Uterus (tissue), 4 donors: ENCODE measurements around the gene ADAMTS14. TPM values are rescaled to one million over a fixed set of nuclear protein-coding genes. Genes with fewer than 3 reads are reported as not detected.

ENCODE experiments used
- DNase-seq, 2 donors: peaks; one replicate each; pipeline ENCODE4 v3.0.0-alpha.2; 2019 to 2020
- H3K27ac ChIP-seq, 2 donors: fragments of 200-600 bp; sonication (generic); 1 replicate in 1 of 2; 2 replicates in 1 of 2; pipeline ENCODE4 v1.5.1; 2016 to 2018
- H3K27me3 ChIP-seq, 2 donors: fragments of 200-600 bp; sonication (generic); one replicate each; pipeline ENCODE4 v1.5.1; 2018 to 2019; ENCODE audit warnings: control low read depth in 1 of 2
- H3K36me3 ChIP-seq, 2 donors: fragments of 200-600 bp; sonication (generic); one replicate each; pipeline ENCODE4 v1.5.1; 2019; ENCODE audit warnings: control low read depth in 1 of 2
- H3K4me1 ChIP-seq, 2 donors: fragments of 200-600 bp; sonication (generic); one replicate each; pipeline ENCODE4 v1.5.1; 2018 to 2019; ENCODE audit warnings: control low read depth in 1 of 2
- H3K4me3 ChIP-seq, 2 donors: fragments of 200-600 bp; sonication (generic); 1 replicate in 1 of 2; 2 replicates in 1 of 2; pipeline ENCODE4 v1.5.1; 2018 to 2019; ENCODE audit warnings: mild to moderate bottlenecking in 1 of 2
- H3K9me3 ChIP-seq, 2 donors: fragments of 200-600 bp; sonication (generic); one replicate each; pipeline ENCODE4 v1.5.1; 2019; ENCODE audit warnings: control low read depth in 1 of 2
- POLR2A ChIP-seq, 2 donors: fragments of 450-650 bp; IDR thresholded peaks; one replicate each; pipeline ENCODE4 v1.6.1; 2016; ENCODE audit warnings: antibody characterized with exemption in 2 of 2, mild to moderate bottlenecking in 1 of 2, moderate library complexity in 1 of 2
- intact Hi-C: fragments of 100-400 bp; cut with DNase I; formaldehyde crosslinking; loops from one replicate; pipeline ENCODE4 v1.15.1; 2023; ENCODE audit warnings: low total_unique reads
- total RNA-seq, 4 donors: library from RNA; depleted of rRNA in 3 of 4; stranded (reverse); fragments of >200 nt in 3 of 4; gene quantifications; one replicate each; pipeline versions ENCODE4 v1.1.0 to v1.2.4, GENCODE V29; 2014 to 2023
- TF ChIP-seq, protein P1 (sequence below), 4 experiments: fragments of 200-600 bp in 2 of 4; fragments of 450-650 bp in 2 of 4; sonication (generic) in 2 of 4; IDR thresholded peaks; one replicate each; pipeline ENCODE4 v1.5.1; 2016 to 2019; ENCODE audit warnings: antibody characterized with exemption in 4 of 4, mild to moderate bottlenecking in 2 of 4, moderate library complexity in 1 of 4
- donor health status: DM: yes; HTN: yes; CAD: no.

ADAMTS14 gene
- total RNA-seq, 4 donors from 2014 or later: 0.18 to 3.7 TPM; not detected in 2

DNA sequence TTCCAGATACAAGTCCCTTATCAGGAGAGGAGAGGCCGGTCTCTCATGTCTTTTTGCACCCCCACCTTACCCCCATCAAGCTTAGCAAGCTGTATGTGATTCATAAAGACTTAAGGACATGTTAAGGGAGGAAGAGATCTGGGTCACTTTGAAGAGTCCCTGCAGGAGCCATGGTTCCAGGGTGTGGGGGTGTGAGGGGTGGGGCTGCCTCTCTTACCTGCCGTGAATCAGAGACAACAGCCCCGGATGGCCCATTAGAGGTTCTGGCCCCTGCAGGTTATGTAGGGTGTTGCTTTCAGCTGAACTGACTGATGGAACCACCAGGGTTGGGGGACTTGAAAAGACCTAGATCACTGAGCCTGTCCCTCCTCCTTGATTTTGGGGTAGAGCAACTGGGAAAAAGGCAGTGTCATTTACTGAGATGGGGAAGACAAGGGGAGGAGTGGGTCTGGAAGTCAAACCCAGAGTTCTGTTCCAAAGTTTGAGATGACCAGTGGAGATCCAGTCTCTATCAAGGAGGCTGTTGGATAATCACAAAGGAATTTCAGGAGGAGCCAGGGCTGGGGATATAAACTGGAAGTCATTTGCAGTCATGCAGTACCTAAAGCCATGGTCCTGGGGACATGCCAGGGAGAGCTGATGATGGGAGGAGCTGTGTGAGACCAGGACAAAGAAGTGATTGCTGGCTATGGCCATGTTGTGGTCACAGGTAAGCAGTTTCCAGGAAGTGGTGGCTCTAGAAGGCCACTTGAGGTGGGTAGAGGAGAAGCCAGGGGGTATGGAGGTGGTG lies 23.1 kb downstream of the ADAMTS14 start:
- Histone ChIP-seq H3K36me3 (no peaks in the 10 kb centered on the region), H3K9me3 (no peaks in the 10 kb centered on the region), H3K4me3 (no peak overlapping the region), H3K27ac (no peak overlapping the region), H3K4me1 (no peaks in the 10 kb centered on the region), H3K27me3 (no peaks in the 10 kb centered on the region)
- no peak for DNase-seq
- TF ChIP-seq POLR2A (IDR thresholded peaks at IDR 0.05): no peak
- TF ChIP-seq, protein P1, sequence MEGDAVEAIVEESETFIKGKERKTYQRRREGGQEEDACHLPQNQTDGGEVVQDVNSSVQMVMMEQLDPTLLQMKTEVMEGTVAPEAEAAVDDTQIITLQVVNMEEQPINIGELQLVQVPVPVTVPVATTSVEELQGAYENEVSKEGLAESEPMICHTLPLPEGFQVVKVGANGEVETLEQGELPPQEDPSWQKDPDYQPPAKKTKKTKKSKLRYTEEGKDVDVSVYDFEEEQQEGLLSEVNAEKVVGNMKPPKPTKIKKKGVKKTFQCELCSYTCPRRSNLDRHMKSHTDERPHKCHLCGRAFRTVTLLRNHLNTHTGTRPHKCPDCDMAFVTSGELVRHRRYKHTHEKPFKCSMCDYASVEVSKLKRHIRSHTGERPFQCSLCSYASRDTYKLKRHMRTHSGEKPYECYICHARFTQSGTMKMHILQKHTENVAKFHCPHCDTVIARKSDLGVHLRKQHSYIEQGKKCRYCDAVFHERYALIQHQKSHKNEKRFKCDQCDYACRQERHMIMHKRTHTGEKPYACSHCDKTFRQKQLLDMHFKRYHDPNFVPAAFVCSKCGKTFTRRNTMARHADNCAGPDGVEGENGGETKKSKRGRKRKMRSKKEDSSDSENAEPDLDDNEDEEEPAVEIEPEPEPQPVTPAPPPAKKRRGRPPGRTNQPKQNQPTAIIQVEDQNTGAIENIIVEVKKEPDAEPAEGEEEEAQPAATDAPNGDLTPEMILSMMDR (IDR thresholded peaks at IDR 0.05): no peak
- intact Hi-C loops: no loop called here

DNA sequence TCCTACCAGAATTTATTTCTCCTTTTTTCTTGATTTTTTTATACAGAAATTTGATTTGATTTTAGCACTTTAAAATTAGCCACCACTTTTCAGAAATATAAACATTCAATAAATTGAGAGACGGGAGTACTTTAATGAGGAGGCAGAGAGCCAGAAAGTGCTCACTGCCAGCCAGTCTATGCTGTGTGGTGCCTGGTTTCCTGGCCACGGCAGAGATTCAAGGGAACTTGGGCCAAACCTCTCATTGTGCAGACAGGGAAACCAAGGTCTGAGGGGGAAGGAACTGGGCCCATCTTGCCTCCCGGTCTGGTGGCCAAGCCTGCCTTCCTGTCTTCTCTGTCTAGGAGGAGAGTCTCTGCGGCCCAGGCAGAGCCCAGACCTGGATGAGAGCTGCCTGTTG lies 25.9 kb downstream of the ADAMTS14 start:
- no peaks in the 10 kb centered on the region for H3K9me3 ChIP-seq
- no peaks in the 10 kb centered on the region for H3K36me3 ChIP-seq
- no peak for DNase-seq
- no peak overlapping the region for H3K4me3 ChIP-seq
- intact Hi-C loops: no loop called here
- no peak for TF ChIP-seq POLR2A (IDR thresholded peaks at IDR 0.05)
- TF ChIP-seq, protein P1 (IDR thresholded peaks at IDR 0.05): no peak
- H3K27me3 ChIP-seq: no peaks in the 10 kb centered on the region
- H3K4me1 ChIP-seq: no peaks in the 10 kb centered on the region
- H3K27ac ChIP-seq: no peak overlapping the region

DNA sequence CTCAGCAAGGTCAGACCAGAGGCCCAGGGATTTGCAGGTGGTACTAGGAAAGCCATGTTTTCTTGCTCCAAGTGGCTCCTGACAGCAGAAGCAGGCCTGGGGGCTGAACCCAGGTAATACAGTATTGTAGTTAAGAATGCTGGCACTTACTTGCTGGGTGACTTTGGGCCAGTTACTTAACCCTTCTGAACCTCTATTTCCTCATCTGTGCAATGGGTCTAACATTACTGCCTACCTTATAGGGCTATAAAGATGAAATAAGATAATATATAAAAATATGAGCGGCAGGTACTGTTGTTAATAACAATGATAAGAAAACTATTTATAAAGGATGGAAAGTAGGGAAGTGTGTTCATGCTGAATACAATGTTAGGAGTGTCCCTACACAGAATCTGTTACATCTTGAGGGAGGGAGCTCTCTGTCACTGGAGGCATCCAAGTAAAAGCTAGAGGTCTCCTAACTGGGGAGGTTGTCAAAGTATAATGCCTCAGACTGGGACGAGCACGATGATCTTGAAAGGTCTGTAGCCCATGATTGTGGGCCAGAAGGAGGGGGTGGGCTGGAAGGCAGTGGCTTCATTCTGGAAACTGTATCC lies 26.9 kb downstream of the ADAMTS14 start:
- no peaks in the 10 kb centered on the region for H3K36me3 ChIP-seq
- H3K27ac ChIP-seq: no peak overlapping the region

DNA sequence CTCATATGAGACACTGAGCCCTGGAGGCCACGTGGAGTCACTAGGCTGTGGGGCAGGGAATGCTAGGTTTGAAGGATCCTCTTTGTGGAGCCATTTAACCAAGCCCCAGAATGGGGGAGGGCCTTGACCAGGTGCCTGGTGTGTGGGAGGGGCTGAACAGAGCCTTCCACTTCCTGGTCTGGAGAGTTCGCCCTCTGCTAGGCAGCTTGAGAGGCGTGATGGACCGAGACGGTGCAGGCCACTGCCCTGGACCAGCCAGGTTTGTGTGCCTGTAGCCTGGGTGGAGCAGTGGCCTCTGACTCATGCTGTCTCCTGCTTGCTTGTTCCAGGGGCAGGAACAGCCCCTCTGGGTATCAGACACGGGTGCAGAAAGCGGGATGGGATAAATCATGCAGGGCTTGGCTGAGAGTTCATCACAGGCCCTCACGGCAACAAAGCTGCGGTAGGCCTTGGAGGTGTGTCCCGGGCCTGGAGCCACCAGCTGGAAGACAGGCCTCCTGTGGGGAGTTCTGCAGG lies 27.4 kb downstream of the ADAMTS14 start:
- H3K27ac ChIP-seq: no peak overlapping the region
- H3K4me1 ChIP-seq: no peaks in the 10 kb centered on the region
- intact Hi-C loops: no loop called here
- no peaks in the 10 kb centered on the region for H3K9me3 ChIP-seq
- H3K27me3 ChIP-seq: no peaks in the 10 kb centered on the region
- H3K36me3 ChIP-seq: no peaks in the 10 kb centered on the region
- no peak for DNase-seq
- H3K4me3 ChIP-seq: no peak overlapping the region
- TF ChIP-seq, protein P1 (IDR thresholded peaks at IDR 0.05): no peak
- no peak for TF ChIP-seq POLR2A (IDR thresholded peaks at IDR 0.05)

More for the DNA sequence above, 26.9 kb downstream of the ADAMTS14 start:
- Histone ChIP-seq H3K4me1 (no peaks in the 10 kb centered on the region), H3K27me3 (no peaks in the 10 kb centered on the region), H3K4me3 (no peak overlapping the region), H3K9me3 (no peaks in the 10 kb centered on the region)
- TF ChIP-seq POLR2A (IDR thresholded peaks at IDR 0.05): no peak
- TF ChIP-seq, protein P1 (IDR thresholded peaks at IDR 0.05): no peak
- intact Hi-C loops: no loop called here
- no peak for DNase-seq

DNA sequence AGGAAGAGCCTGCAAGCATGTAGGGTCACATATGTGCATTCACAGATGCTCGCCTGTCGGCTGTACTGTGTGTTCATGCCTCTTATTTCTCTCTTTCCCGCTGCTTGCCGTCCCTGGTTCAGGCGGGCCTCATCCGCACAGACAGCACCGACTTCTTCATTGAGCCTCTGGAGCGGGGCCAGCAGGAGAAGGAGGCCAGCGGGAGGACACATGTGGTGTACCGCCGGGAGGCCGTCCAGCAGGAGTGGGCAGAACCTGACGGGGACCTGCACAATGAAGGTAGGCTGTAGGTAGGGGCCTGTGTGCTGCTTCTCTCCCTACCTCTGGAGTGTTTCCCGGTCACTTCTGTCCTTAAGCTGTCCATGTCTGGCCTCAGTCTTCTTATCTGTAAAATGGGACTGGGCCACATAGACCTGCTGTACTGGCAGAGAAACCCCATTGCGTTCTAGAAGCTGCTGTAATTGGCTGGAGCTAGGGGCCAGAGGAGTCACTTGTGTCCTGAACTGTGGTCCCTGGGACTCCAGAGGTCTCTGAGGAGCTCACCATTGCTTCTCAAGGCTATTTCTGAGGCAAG lies 30.0 kb downstream of the ADAMTS14 start:
- no peaks in the 10 kb centered on the region for H3K27me3 ChIP-seq
- H3K4me1 ChIP-seq: no peaks in the 10 kb centered on the region
- intact Hi-C loops: no loop called here
- TF ChIP-seq, protein P1 (IDR thresholded peaks at IDR 0.05): no peak
- TF ChIP-seq POLR2A (IDR thresholded peaks at IDR 0.05): no peak
- no peak overlapping the region for H3K27ac ChIP-seq
- H3K4me3 ChIP-seq: no peak overlapping the region
- H3K36me3 ChIP-seq: no peaks in the 10 kb centered on the region
- DNase-seq: no peak
- no peaks in the 10 kb centered on the region for H3K9me3 ChIP-seq
